Activated naive CD8-positive, alpha-beta T cell (primary cell): ENCODE data around the gene NR4A1.

Experiments
- H3K27ac Mint-ChIP-seq: one replicate; pipeline ENCODE4 v1.8.0; 2021; ENCODE audit warnings: mixed read lengths
- H3K27me3 Mint-ChIP-seq: one replicate; pipeline ENCODE4 v1.8.0; 2021; ENCODE audit warnings: mixed read lengths
- H3K36me3 Mint-ChIP-seq: one replicate; pipeline ENCODE4 v1.8.0; 2021; ENCODE audit warnings: mixed read lengths
- H3K4me1 Mint-ChIP-seq: one replicate; pipeline ENCODE4 v1.8.0; 2021; ENCODE audit warnings: low read depth, mixed read lengths
- H3K4me3 Mint-ChIP-seq: one replicate; pipeline ENCODE4 v1.8.0; 2021; ENCODE audit warnings: mild to moderate bottlenecking, mixed read lengths
- H3K9me3 Mint-ChIP-seq: one replicate; pipeline ENCODE4 v1.8.0; 2021; ENCODE audit warnings: low read depth, mixed read lengths

Gene NR4A1

DNA sequence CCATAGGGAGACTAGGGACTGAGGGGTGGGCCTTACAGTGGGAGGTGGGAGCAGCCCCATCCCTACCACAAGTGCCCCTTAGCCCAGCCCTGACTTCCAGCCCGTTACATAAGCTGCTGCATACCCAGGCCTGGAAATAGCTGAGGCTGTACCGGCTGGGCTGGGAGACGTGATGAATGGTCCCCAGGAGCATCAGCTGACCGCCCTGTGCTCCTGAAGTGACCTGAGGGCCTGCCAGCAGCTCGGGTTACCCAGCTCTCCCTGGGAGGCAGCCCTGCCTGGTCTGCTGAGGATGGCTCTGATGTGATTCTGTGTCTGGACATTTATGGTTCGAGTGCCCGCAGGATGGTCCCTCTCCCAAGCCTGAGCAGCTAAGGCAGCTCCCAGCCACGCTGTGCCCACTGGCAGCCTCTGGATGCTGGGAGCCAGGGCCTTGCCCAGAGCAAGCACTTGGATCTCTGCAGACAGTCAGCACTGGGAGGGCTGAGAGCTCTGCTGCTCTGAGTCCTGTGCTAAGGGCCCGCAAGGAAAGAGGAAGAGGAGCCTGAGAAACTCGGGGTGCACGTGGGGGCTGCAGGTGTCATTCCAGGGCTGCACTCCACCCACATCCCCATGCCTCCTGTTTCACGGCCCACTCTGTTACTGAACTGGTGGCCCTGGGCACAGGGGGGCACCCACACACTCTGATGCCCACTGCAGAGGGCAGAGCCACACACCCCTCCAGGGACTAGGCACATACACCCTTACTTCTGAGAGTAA is 24.0 kb upstream of the NR4A1 start:
- H3K4me3 Mint-ChIP-seq, result no peak overlapping the region

DNA sequence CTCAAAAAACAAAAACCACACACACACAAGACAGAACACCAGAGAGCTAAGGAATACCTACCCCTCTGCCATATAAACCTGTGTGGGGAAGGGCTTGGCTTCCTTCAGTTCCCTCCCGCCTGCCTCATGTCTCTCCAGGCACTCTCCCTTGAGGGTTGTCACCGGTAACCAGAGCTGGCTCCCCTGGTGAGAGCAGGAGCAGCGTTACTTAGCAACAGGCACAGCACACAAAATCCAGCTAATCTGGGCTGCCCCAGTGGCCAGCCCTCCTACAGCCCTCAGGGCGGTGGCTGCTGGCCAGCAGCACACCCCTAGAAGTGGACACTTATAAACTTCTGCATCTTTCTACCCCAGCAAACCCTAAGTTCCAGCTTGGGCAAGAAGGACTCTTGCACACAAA is 21.6 kb upstream of the NR4A1 start:
- H3K4me1 Mint-ChIP-seq, result peaks cover 42% of the 10 kb centered on the region
- H3K27ac Mint-ChIP-seq, result no peak overlapping the region
- no peaks in the 10 kb centered on the region for H3K9me3 Mint-ChIP-seq
- no peaks in the 10 kb centered on the region for H3K27me3 Mint-ChIP-seq
- H3K36me3 Mint-ChIP-seq, result no peaks in the 10 kb centered on the region
- no peak overlapping the region for H3K4me3 Mint-ChIP-seq

More for the DNA sequence above, 24.0 kb upstream of the NR4A1 start:
- H3K27ac Mint-ChIP-seq, result no peak overlapping the region
- peaks cover 36% of the 10 kb centered on the region for H3K4me1 Mint-ChIP-seq
- no peaks in the 10 kb centered on the region for H3K9me3 Mint-ChIP-seq
- H3K36me3 Mint-ChIP-seq, result no peaks in the 10 kb centered on the region
- no peaks in the 10 kb centered on the region for H3K27me3 Mint-ChIP-seq

DNA sequence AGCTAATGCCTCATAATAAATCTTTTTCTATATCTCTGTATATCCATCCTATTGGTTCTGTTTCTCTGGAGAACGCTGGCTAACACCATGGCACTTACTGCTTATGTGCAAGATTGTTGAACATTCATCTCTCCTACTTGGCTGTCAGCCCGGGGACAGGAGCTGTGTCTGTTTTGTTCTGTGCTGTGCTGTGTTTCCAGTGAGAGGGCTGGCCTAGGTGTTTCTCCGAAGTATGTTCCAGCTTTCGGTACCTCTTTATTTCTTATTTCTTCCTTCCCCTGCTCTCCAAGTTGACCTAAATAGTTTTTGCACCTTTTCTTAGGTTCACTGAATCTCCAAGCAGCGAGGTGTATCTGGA is 18.8 kb upstream of the NR4A1 start:
- Mint-ChIP-seq H3K4me3 (peak overlapping the region; percentile 77), H3K27ac (peak overlapping the region; percentile 55), H3K4me1 (peaks cover 38% of the 10 kb centered on the region), H3K27me3 (no peaks in the 10 kb centered on the region), H3K36me3 (no peaks in the 10 kb centered on the region), H3K9me3 (no peaks in the 10 kb centered on the region)

DNA sequence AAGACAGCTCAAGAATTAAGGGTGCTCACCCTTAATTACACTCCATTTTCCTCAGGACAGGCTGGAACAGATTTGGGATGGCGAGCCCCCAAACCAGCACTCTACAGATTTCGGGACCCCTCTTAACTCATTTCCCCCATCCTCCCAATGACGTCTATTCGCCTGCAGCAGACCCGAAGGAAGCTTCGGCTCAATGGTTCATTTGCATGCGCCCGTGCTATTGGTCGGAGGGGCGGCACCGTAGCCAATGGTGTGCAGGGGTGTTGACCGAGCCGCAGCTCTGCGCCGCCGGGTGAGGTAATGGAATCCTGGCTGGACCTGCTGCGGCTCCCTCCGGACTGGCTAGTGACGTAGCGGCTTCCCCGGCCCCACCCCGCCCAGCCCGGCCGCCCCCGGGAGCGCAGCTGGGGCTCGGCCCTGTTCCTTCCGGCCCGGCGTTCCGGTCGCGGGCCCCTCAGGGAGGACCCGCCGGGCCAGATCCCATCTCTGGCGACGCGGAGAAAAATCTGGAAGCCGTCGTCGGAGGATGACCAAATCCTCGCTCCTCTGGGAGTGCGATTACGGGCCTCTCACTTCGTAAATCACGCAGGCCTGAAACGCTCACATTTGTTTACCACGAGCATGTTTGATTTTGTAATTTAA is 18.3 kb upstream of the NR4A1 start:
- Mint-ChIP-seq H3K27me3 (no peaks in the 10 kb centered on the region), H3K27ac (peak overlapping the region; percentile 75), H3K9me3 (no peaks in the 10 kb centered on the region), H3K4me1 (peaks cover 39% of the 10 kb centered on the region), H3K4me3 (peak overlapping the region; percentile 85), H3K36me3 (no peaks in the 10 kb centered on the region)

DNA sequence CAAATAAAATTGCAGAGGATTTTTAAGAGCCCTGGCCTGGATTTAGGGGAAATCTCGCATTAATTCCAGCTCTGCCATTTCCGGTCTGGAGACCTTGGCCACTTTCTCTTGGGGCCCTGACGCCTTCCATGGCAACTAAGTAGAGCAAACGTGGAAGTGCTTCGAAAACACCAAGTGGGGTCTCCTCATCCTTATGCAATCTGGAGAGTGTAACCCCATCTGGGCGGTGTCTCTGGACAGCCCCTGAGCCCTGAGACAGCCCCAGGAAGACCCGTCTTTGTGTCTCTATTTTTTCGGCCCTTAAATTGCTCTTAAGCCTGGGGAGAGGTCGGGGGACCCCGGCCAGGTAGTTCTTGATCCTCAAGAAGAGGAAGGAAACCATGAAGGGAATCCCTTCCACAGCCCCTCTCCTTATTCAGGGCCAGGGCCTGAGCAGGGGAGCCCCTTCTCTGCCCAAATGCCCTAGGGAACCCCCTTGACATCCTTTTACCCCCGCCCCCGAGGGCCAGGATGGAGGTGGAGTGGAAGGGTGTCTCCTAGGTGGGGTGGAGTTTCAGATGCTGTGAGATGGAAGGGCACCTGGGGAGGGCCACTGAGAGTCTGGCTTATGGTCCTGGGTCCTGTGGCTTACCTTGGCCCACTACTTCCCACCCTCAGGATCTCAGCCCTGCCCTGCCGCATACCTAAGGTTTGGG is 17.6 kb upstream of the NR4A1 start:
- no peaks in the 10 kb centered on the region for H3K27me3 Mint-ChIP-seq
- H3K4me1 Mint-ChIP-seq, result peaks cover 45% of the 10 kb centered on the region

DNA sequence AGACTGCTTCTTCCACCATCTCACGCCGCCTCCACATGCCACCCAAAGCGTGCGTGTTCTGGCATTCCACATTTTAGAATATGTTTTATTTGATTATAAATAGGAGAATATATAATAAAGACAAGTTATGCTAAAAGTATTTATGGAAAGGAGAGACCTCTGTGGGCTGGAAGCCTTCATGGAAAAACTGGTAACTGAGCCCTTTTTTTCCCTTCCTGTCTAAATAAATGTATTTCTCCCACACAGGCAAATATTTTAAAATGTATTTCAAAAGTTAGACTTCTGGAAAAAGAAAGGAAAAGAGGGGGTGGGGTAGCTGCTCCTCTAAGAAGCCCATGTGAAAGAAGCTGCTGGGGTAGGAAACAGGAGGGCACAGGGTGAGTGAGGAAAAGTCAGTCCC is 16.1 kb upstream of the NR4A1 start:
- Mint-ChIP-seq H3K27me3 (no peaks in the 10 kb centered on the region), H3K4me3 (no peak overlapping the region), H3K27ac (no peak overlapping the region), H3K36me3 (no peaks in the 10 kb centered on the region), H3K9me3 (no peaks in the 10 kb centered on the region), H3K4me1 (peaks cover 59% of the 10 kb centered on the region)

More for the DNA sequence above, 17.6 kb upstream of the NR4A1 start:
- Mint-ChIP-seq H3K9me3 (no peaks in the 10 kb centered on the region), H3K27ac (peak overlapping the region; percentile 75), H3K36me3 (no peaks in the 10 kb centered on the region), H3K4me3 (peak overlapping the region; percentile 85)

DNA sequence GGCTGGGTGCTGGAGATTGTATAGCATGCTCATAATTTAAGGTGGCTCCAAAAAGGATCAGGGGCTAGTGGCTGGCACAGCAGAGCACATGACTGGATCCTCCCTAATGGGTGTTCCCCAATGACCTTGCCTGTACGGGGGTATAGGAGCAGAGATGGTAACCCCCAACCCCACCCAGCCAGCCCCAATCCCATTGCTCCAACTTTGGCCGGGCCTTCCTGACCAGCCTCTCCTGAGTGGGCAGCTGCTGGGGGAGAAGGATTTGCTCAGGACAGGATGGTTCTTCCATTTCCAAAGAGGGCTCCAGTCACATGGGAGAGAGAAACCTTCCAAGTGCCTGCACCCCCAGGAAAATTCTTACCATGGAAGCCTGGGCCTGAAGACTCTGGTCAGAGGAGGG is 15.3 kb upstream of the NR4A1 start:
- no peaks in the 10 kb centered on the region for H3K9me3 Mint-ChIP-seq
- H3K4me3 Mint-ChIP-seq, result peak overlapping the region; percentile 79
- peaks cover 67% of the 10 kb centered on the region for H3K4me1 Mint-ChIP-seq
- H3K27ac Mint-ChIP-seq, result no peak overlapping the region
- no peaks in the 10 kb centered on the region for H3K27me3 Mint-ChIP-seq
- no peaks in the 10 kb centered on the region for H3K36me3 Mint-ChIP-seq

DNA sequence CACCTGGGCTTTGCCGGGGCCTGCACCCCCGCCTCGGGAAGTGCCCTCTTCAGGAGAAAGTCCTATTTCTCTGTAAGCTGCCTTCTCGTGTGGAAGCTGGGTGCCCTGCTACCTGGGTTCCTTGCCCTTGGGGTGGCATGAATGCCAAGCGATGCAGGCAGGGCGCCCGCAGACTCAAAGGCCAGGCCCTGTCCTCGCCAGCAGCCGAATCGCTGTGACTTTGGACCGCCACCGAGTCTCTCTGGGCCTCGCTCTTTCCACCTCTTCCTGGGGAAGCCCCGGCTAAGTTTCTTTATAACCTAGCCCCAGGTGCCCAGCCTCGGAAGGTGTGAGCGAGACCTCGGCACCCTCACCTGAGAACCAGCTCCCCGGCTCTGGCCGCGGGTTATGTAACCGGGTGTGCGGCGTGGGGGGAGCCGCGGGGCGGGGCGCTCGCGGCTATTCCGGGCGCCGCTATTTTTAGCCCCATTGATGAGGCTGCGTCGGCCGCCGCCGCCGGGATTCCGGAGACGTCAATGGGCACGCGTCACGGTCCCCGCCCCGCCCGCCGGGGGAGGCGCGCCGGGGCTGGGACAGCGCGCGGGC is 14.6 kb upstream of the NR4A1 start:
- peaks cover 73% of the 10 kb centered on the region for H3K4me1 Mint-ChIP-seq
- H3K27ac Mint-ChIP-seq, result no peak overlapping the region

DNA sequence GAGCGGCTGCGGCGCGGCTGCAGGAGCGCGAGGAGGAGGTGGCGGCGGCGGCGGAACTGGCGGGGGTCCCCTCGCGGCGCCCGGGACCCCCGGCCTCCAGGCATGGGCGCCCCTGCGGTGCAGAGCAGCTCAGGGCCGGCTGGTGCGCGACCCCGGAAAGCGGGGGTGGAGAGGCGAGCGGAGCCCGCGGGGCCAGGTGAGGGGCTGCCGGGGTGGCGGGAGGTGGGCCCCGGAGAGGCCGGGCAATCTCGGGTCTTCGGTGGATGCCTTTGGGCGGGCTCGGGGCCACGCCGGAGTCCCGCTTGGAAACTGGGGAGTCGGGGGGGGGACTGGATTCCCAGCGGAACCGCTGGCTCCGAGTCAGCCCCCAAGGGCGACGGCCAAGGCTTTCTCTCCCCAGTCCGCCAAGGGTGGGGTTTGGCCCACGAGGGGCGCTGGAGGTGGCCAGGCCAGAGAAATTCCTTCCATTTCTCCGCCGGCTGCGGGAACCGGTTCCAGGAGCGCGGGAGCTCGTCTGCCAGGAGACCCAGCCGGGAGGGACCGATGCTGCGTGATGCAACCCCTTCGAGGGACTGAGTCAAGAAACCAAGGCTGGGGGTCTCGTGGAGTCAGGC is 13.9 kb upstream of the NR4A1 start:
- no peak overlapping the region for H3K27ac Mint-ChIP-seq
- H3K36me3 Mint-ChIP-seq, result no peaks in the 10 kb centered on the region
- H3K4me1 Mint-ChIP-seq, result peaks cover 75% of the 10 kb centered on the region

More for the DNA sequence above, 14.6 kb upstream of the NR4A1 start:
- no peaks in the 10 kb centered on the region for H3K36me3 Mint-ChIP-seq
- no peaks in the 10 kb centered on the region for H3K27me3 Mint-ChIP-seq
- H3K9me3 Mint-ChIP-seq, result no peaks in the 10 kb centered on the region
- peak overlapping the region; percentile 79 for H3K4me3 Mint-ChIP-seq

DNA sequence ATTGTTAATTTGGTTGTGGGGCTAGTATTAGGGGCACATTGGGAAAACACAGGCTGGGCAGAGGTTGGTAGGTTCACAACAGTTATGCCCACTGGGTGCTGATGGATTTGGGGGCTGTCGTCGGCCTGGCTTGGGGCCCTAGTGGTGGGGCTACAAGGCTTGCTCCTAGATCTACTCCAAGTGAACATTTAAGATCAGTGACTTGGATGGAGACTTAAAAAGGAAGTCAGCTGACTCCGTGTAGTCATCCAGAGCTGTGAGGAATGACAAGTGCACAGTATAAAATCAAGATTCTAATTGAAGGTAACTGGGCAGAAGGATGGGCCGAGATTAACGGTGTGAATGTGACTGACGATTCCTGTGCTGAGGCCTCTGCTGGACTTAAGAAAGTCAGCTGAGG is 12.8 kb upstream of the NR4A1 start:
- H3K4me3 Mint-ChIP-seq, result peak overlapping the region; percentile 83
- H3K27me3 Mint-ChIP-seq, result no peaks in the 10 kb centered on the region
- peaks cover 71% of the 10 kb centered on the region for H3K4me1 Mint-ChIP-seq
- no peaks in the 10 kb centered on the region for H3K9me3 Mint-ChIP-seq
- H3K27ac Mint-ChIP-seq, result peak overlapping the region; percentile 30
- H3K36me3 Mint-ChIP-seq, result no peaks in the 10 kb centered on the region

More for the DNA sequence above, 13.9 kb upstream of the NR4A1 start:
- Mint-ChIP-seq H3K27me3 (no peaks in the 10 kb centered on the region), H3K4me3 (peak overlapping the region; percentile 83), H3K9me3 (no peaks in the 10 kb centered on the region)

DNA sequence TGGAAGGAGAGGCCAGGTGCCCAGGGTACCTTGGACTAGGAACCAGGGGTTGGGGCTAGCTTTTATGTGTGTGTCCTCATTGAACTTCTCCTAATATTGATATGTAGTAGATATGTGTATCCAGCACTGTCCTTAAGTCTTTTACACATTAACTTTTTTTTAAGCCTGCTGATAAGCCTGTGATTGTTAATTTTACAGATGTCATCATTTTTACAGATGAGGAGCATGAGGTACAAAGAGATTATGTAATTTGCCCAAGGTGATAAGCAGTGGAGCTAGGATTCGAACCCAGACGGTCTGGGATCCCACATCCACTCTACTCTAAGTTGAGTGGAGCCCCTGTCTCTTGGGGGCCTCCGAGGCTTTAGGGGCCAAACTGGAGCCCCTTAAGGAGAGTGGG is 10.2 kb upstream of the NR4A1 start:
- no peaks in the 10 kb centered on the region for H3K9me3 Mint-ChIP-seq
- H3K4me1 Mint-ChIP-seq, result peaks cover 58% of the 10 kb centered on the region
- peak overlapping the region; percentile 20 for H3K4me3 Mint-ChIP-seq
- H3K27me3 Mint-ChIP-seq, result no peaks in the 10 kb centered on the region
- H3K27ac Mint-ChIP-seq, result no peak overlapping the region
- no peaks in the 10 kb centered on the region for H3K36me3 Mint-ChIP-seq

DNA sequence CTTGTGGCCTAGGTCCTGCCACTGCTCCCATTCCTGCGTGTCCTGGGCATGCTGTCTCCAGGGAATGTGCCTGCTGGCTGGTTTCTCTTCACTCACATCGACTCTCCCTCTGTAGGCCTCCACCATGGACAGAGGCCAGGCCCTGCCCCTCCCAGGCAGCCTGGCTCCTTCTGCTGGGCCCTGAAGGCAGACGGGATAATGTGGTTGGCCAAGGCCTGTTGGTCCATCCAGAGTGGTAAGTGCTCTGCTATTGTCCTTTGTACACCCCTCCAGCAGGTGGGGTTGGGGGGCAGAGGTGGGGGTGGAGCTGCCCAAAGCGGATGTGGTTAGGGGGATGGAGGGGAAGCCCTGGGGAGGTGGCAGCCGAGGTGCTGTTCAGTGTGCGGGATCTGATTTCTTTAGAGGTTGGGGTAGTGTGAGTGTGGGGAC is 9.5 kb upstream of the NR4A1 start:
- no peaks in the 10 kb centered on the region for H3K9me3 Mint-ChIP-seq
- H3K27me3 Mint-ChIP-seq, result no peaks in the 10 kb centered on the region
- H3K4me3 Mint-ChIP-seq, result peak overlapping the region; percentile 78
- peak overlapping the region; percentile 54 for H3K27ac Mint-ChIP-seq
- no peaks in the 10 kb centered on the region for H3K36me3 Mint-ChIP-seq
- peaks cover 54% of the 10 kb centered on the region for H3K4me1 Mint-ChIP-seq

DNA sequence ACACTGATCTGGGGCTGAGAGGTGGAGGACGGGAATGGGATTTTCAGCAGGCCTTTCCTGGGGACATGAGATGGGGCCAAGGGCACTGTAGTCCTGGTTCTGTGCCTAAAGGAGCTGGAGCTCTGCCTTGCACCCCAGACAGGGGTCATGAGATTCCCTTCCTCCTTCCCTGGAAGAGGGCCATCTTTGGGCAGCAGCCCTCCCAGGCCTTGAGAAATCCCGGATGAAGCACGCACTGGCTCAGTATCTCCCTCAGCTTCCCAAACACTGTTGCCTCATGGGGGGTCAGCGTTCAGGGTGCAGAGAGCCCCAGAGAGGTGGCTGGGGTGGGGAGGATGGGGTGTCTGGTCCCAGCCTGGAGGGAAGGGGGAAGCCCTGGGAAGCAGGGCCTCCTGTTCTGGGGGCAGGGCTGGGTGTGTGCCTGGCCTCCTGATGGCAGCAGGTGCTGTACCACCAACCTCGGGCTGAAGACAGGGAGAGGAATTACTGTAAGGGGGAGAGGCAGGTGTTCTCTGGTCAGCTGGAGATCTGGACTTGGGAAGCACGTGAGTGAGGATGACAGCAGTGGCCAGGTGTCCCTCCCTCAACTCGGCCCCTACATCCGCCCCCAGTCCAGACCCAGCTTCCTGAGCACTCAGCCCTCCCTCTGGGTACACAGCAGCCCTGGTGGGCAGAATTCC is 8.4 kb upstream of the NR4A1 start:
- no peaks in the 10 kb centered on the region for H3K27me3 Mint-ChIP-seq
- peak overlapping the region; percentile 78 for H3K4me3 Mint-ChIP-seq
- no peaks in the 10 kb centered on the region for H3K9me3 Mint-ChIP-seq
- peak overlapping the region; percentile 22 for H3K27ac Mint-ChIP-seq
- H3K36me3 Mint-ChIP-seq, result no peaks in the 10 kb centered on the region
- H3K4me1 Mint-ChIP-seq, result peaks cover 54% of the 10 kb centered on the region
